CD4-positive, alpha-beta T cell (primary cell): Measurements from ENCODE around the gene CD2AP. TPM values are rescaled to one million over a fixed set of nuclear protein-coding genes. Genes with fewer than 3 reads are reported as not detected.

Source experiments
- ATAC-seq: fragments of 200-7000 bp; cut with Tn5 transposase; one replicate; pipeline ENCODE4 v1.10.0; 2022; ENCODE audit warnings: mild to moderate bottlenecking; ENCODE audit not compliant: poor library complexity
- CTCF ChIA-PET: fragments of 350-600 bp; sonication (Branson Sonifier 250); formaldehyde crosslinking; loops from one replicate; lab custom pipeline; 2021; ENCODE audit warnings: antibody characterized with exemption, inconsistent platforms; lab: Charles Lee
- POLR2A ChIA-PET: fragments of 350-600 bp; sonication (Branson Sonifier 250); formaldehyde crosslinking; loops from one replicate; lab custom pipeline; 2021; ENCODE audit warnings: antibody characterized with exemption, inconsistent platforms; lab: Charles Lee
- DNase-seq, 14 experiments: peaks; one replicate each; pipeline ENCODE4 v3.0.0-alpha.2; 2013 to 2020; ENCODE audit warnings: mixed read lengths in 2 of 14
- H3K27ac ChIP-seq, 2 donors: one replicate each; pipeline versions ENCODE4 v1.5.1 to v1.7.0; 2013; ENCODE audit warnings: low read length in 2 of 2, low read depth in 1 of 2, mild to moderate bottlenecking in 1 of 2
- H3K27me3 ChIP-seq, 2 experiments: 1 replicate in 1 of 2; 2 replicates in 1 of 2; pipeline versions ENCODE4 v1.6.1 to v1.7.0; 2013; ENCODE audit warnings: low read length in 2 of 2, control low read depth in 1 of 2, mild to moderate bottlenecking in 1 of 2, moderate library complexity in 1 of 2; ENCODE audit not compliant: insufficient read depth in 2 of 2, control insufficient read depth in 1 of 2
- H3K36me3 ChIP-seq: one replicate; pipeline ENCODE4 v1.6.1; 2013; ENCODE audit warnings: low read length, control low read depth; ENCODE audit not compliant: insufficient read depth
- H3K4me1 ChIP-seq: one replicate; pipeline ENCODE4 v1.6.1; 2013; ENCODE audit warnings: low read length, control low read depth; ENCODE audit not compliant: insufficient read depth
- H3K4me3 ChIP-seq: one replicate; pipeline ENCODE4 v1.5.1; 2013; ENCODE audit warnings: mild to moderate bottlenecking, low read length, moderate library complexity
- H3K9me3 ChIP-seq, 2 experiments: 1 replicate in 1 of 2; 2 replicates in 1 of 2; pipeline versions ENCODE4 v1.6.1 to v1.7.0; 2013; ENCODE audit warnings: low read length in 2 of 2, mild to moderate bottlenecking in 2 of 2, control low read depth in 1 of 2, moderate library complexity in 1 of 2; ENCODE audit not compliant: control insufficient read depth in 1 of 2, insufficient read depth in 1 of 2
- H3K27ac Mint-ChIP-seq: one replicate; pipeline ENCODE4 v1.8.0; 2020; ENCODE audit warnings: mixed read lengths
- H3K27me3 Mint-ChIP-seq: one replicate; pipeline ENCODE4 v1.8.0; 2021; ENCODE audit warnings: mixed read lengths
- H3K36me3 Mint-ChIP-seq: one replicate; pipeline ENCODE4 v1.8.0; 2021; ENCODE audit warnings: low read depth, mixed read lengths
- H3K4me1 Mint-ChIP-seq: one replicate; pipeline ENCODE4 v1.8.0; 2021; ENCODE audit warnings: low read depth, mixed read lengths
- H3K4me3 Mint-ChIP-seq: one replicate; pipeline ENCODE4 v1.8.0; 2020; ENCODE audit warnings: mild to moderate bottlenecking, mixed read lengths
- H3K9me3 Mint-ChIP-seq: one replicate; pipeline ENCODE4 v1.8.0; 2020; ENCODE audit warnings: mixed read lengths
- CTCF ChIP-seq: fragments of 200-600 bp; IDR thresholded peaks from one replicate; pipeline ENCODE4 v1.8.0; 2022; ENCODE audit warnings: antibody characterized with exemption, mild to moderate bottlenecking
- intact Hi-C, 2 experiments: fragments of 100-400 bp; cut with DNase I in 1 of 2; cut with micrococcal nuclease in 1 of 2; formaldehyde crosslinking; loops; one replicate each; pipeline versions ENCODE4 v1.15.1 to v1.9.0; 2023 to 2025; cut with DNase I, micrococcal nuclease
- total RNA-seq, 174 experiments: library from RNA in 2 of 174; stranded (reverse) in 2 of 174; gene quantifications; one replicate each; pipeline ENCODE4 v1.2.3 and lab custom pipeline; 2021 to 2026

CD2AP gene
- total RNA-seq, 2 experiments from 2014 or later: 29.4 to 31.3 TPM

GRCh38 chr6:47581591-47581990 lies 104.0 kb downstream of the CD2AP start:
- H3K4me1 ChIP-seq: no peaks in the 10 kb centered on the region
- Mint-ChIP-seq H3K36me3 (peaks cover 80% of the 10 kb centered on the region), H3K4me1 (no peaks in the 10 kb centered on the region), H3K27ac (no peak overlapping the region), H3K27me3 (no peaks in the 10 kb centered on the region), H3K4me3 (no peak overlapping the region), H3K9me3 (no peaks in the 10 kb centered on the region)
- no peaks in the 10 kb centered on the region for H3K9me3 ChIP-seq
- TF ChIP-seq CTCF: no peak
- peaks cover 35% of the 10 kb centered on the region for H3K36me3 ChIP-seq
- POLR2A ChIA-PET: no interaction called here
- H3K4me3 ChIP-seq: no peak overlapping the region
- DNase-seq: no peak
- H3K27me3 ChIP-seq: no peaks in the 10 kb centered on the region
- no peak overlapping the region for H3K27ac ChIP-seq
- ATAC-seq: no peak
- intact Hi-C loops: no loop called here
- CTCF ChIA-PET: no interaction called here

- peaks cover 33% of the 10 kb centered on the region for H3K36me3 ChIP-seq
- no peaks in the 10 kb centered on the region for H3K27me3 ChIP-seq
- POLR2A ChIA-PET: interaction anchor here (0.6 kb wide), 1 partner anchor 1400 kb away, joined by 3 read pairs; no protein-coding TSS in a partner anchor
- no peak overlapping the region for H3K27ac Mint-ChIP-seq
- H3K4me3 ChIP-seq: no peak overlapping the region
- H3K4me3 Mint-ChIP-seq: no peak overlapping the region
- no peaks in the 10 kb centered on the region for H3K9me3 ChIP-seq
- no peaks in the 10 kb centered on the region for H3K9me3 Mint-ChIP-seq
- ATAC-seq (no peak), DNase-seq (no peak)
- no peak for TF ChIP-seq CTCF
- CTCF ChIA-PET: no interaction called here
- no peaks in the 10 kb centered on the region for H3K4me1 Mint-ChIP-seq
- no peaks in the 10 kb centered on the region for H3K27me3 Mint-ChIP-seq
- H3K27ac ChIP-seq: no peak overlapping the region
- H3K36me3 Mint-ChIP-seq: peaks cover 88% of the 10 kb centered on the region
- H3K4me1 ChIP-seq: no peaks in the 10 kb centered on the region
- intact Hi-C loops: no loop called here
These were observed 109.9 kb downstream of the CD2AP start for GRCh38 chr6:47587493-47587892.

GRCh38 chr6:47592131-47592840 lies 114.7 kb downstream of the CD2AP start:
- no peak overlapping the region for H3K27ac Mint-ChIP-seq
- DNase-seq: peak in 1 of 14 experiments; percentile 1
- CTCF ChIA-PET: interaction anchor here (1.4 kb wide), 1 partner anchor 39 kb away, joined by 5 read pairs; no protein-coding TSS in a partner anchor

More at GRCh38 chr6:47592131-47592840, 114.7 kb downstream of the CD2AP start:
- Histone ChIP-seq H3K4me1 (no peaks in the 10 kb centered on the region), H3K36me3 (peaks cover 41% of the 10 kb centered on the region), H3K27me3 (no peaks in the 10 kb centered on the region), H3K4me3 (no peak overlapping the region), H3K9me3 (no peaks in the 10 kb centered on the region), H3K27ac (no peak overlapping the region)
- peaks cover 94% of the 10 kb centered on the region for H3K36me3 Mint-ChIP-seq
- H3K4me3 Mint-ChIP-seq: no peak overlapping the region
- intact Hi-C loops: loop anchor here in 1 of 2 experiments (10.0 kb wide), 1 partner anchor 177 kb away; no protein-coding TSS in a partner anchor
- no peaks in the 10 kb centered on the region for H3K4me1 Mint-ChIP-seq
- no peaks in the 10 kb centered on the region for H3K9me3 Mint-ChIP-seq
- ATAC-seq: no peak
- POLR2A ChIA-PET: no interaction called here
- no peak for TF ChIP-seq CTCF
- H3K27me3 Mint-ChIP-seq: no peaks in the 10 kb centered on the region
